Kidney (tissue), 14 donors: Measurements from ENCODE around the gene ZNF892. TPM values are rescaled to one million over a fixed set of nuclear protein-coding genes. Genes with fewer than 3 reads are reported as not detected.
A peak's percentile ranks its signal among the peaks of the same experiment; 100 is the strongest.

ENCODE experiments used
- DNase-seq, 5 donors: peaks; one replicate each; pipeline ENCODE4 v3.0.0-alpha.2; 2013 to 2020
- FAIRE-seq: peaks from 2 replicates; lab custom pipeline; 2012; peaks lifted over from hg19 to GRCh38; lab: Jason Lieb, UNC
- H3K27ac ChIP-seq, 2 donors: one replicate each; pipeline ENCODE4 v1.7.0; 2013; ENCODE audit warnings: low read depth in 2 of 2, low read length in 2 of 2, inconsistent platforms in 1 of 2
- H3K27me3 ChIP-seq: one replicate; pipeline ENCODE4 v1.7.1; 2013; ENCODE audit warnings: low read length, inconsistent platforms; ENCODE audit not compliant: control insufficient read depth, insufficient read depth
- H3K36me3 ChIP-seq, 3 donors: one replicate each; pipeline versions ENCODE4 v1.7.0 to v1.7.1; 2013; ENCODE audit warnings: low read length in 3 of 3, control low read depth in 1 of 3, inconsistent platforms in 1 of 3; ENCODE audit not compliant: insufficient read depth in 3 of 3, control insufficient read depth in 2 of 3
- H3K4me1 ChIP-seq, 3 donors: one replicate each; pipeline versions ENCODE4 v1.7.0 to v1.7.1; 2013; ENCODE audit warnings: low read length in 3 of 3, inconsistent platforms in 1 of 3, low read depth in 1 of 3; ENCODE audit not compliant: control insufficient read depth in 2 of 3, insufficient read depth in 2 of 3
- H3K4me3 ChIP-seq, 3 donors: one replicate each; pipeline versions ENCODE4 v1.7.0 to v1.8.1; 2013; ENCODE audit warnings: low read length in 3 of 3, control low read depth in 1 of 3, inconsistent platforms in 1 of 3
- H3K9ac ChIP-seq, 3 donors: one replicate each; pipeline versions ENCODE4 v1.7.0 to v1.7.1; 2013; ENCODE audit warnings: low read length in 3 of 3, control low read depth in 1 of 3, inconsistent platforms in 1 of 3
- H3K9me3 ChIP-seq, 3 donors: one replicate each; pipeline versions ENCODE4 v1.7.0 to v1.7.1; 2013; ENCODE audit warnings: low read length in 3 of 3, control low read depth in 1 of 3, inconsistent platforms in 1 of 3; ENCODE audit not compliant: control insufficient read depth in 2 of 3, insufficient read depth in 1 of 3
- CTCF ChIP-seq: IDR thresholded peaks from 3 replicates; pipeline ENCODE4 v1.5.1; 2012; ENCODE audit warnings: mild to moderate bottlenecking, moderate library complexity, borderline replicate concordance; ENCODE audit not compliant: insufficient read depth; ENCODE audit errors: extremely low read depth
- intact Hi-C: fragments of 100-400 bp; cut with DNase I; formaldehyde crosslinking; loops from one replicate; pipeline ENCODE4 v1.11.1; 2022
- polyA plus RNA-seq: library from polyadenylated mRNA; stranded (reverse); fragments of 350-450 nt; fragmentation: Illumina TruSeq; extraction: RNeasy Lipid Tissue Mini Kit (QIAGEN cat#74804); gene quantifications from one replicate; pipeline ENCODE4 v1.2.3, GENCODE V29; 2014; ENCODE audit warnings: low read depth, low replicate concordance; ENCODE audit not compliant: insufficient read depth
- total RNA-seq: library from RNA; stranded (reverse); fragmentation: NEBNext Ultra II Directional; extraction: Animal tissue kit (Norgen Biotek cat#: 25700); gene quantifications from one replicate; pipeline ENCODE4 v1.2.1, GENCODE V29; 2021
- donor health status: control.
- donor health status: control.
- donor health status: control.
- donor health status: control.
- donor health status: control.
- donor health status: DM: yes; HTN: yes; CAD: no.
- donor health status: Normal renal cell carcinoma (clear cell type).

Gene ZNF892
- total and polyA plus RNA-seq, 2 donors from 2014 or later = 0.34 to 6.2 TPM

GRCh38 chr2:95179451-95179850 lies 27.9 kb upstream of the ZNF892 start:
- no peak for TF ChIP-seq CTCF
- FAIRE-seq (peak; percentile 39), DNase-seq (no peak)
- no peak overlapping the region for H3K4me3 ChIP-seq
- intact Hi-C loops = no loop called here
- no peaks in the 10 kb centered on the region for H3K4me1 ChIP-seq
- H3K36me3 ChIP-seq = peaks cover 5 to 26% (median 18%) of the 10 kb centered on the region in 3 donors
- no peak overlapping the region for H3K9ac ChIP-seq
- H3K27me3 ChIP-seq = no peaks in the 10 kb centered on the region
- no peaks in the 10 kb centered on the region for H3K9me3 ChIP-seq
- H3K27ac ChIP-seq = no peak overlapping the region

- H3K36me3 ChIP-seq = peaks cover 5 to 26% (median 18%) of the 10 kb centered on the region in 3 donors
Observed at GRCh38 chr2:95181774-95182173, 25.5 kb upstream of the ZNF892 start.

GRCh38 chr2:95185197-95185596 lies 22.1 kb upstream of the ZNF892 start:
- DNase-seq (no peak), FAIRE-seq (no peak)
- Histone ChIP-seq H3K4me1 (no peaks in the 10 kb centered on the region), H3K9me3 (no peaks in the 10 kb centered on the region), H3K9ac (no peak overlapping the region), H3K27me3 (no peaks in the 10 kb centered on the region), H3K4me3 (no peak overlapping the region), H3K36me3 (peaks cover 5 to 26% (median 16%) of the 10 kb centered on the region in 3 donors), H3K27ac (no peak overlapping the region)
- intact Hi-C loops = no loop called here
- TF ChIP-seq CTCF = no peak

More at GRCh38 chr2:95181774-95182173, 25.5 kb upstream of the ZNF892 start:
- no peak overlapping the region for H3K27ac ChIP-seq
- intact Hi-C loops = no loop called here
- no peak for DNase-seq
- no peaks in the 10 kb centered on the region for H3K27me3 ChIP-seq
- H3K4me1 ChIP-seq = no peaks in the 10 kb centered on the region
- H3K9me3 ChIP-seq = no peaks in the 10 kb centered on the region
- FAIRE-seq = no peak
- no peak overlapping the region for H3K9ac ChIP-seq
- H3K4me3 ChIP-seq = no peak overlapping the region
- no peak for TF ChIP-seq CTCF

GRCh38 chr2:95185973-95186372 lies 21.3 kb upstream of the ZNF892 start:
- no peak for FAIRE-seq
- Histone ChIP-seq H3K4me1 (no peaks in the 10 kb centered on the region), H3K27ac (no peak overlapping the region), H3K9ac (no peak overlapping the region), H3K4me3 (no peak overlapping the region), H3K27me3 (no peaks in the 10 kb centered on the region), H3K9me3 (no peaks in the 10 kb centered on the region), H3K36me3 (peaks cover 4 to 21% (median 14%) of the 10 kb centered on the region in 3 donors)
- TF ChIP-seq CTCF = no peak
- intact Hi-C loops = no loop called here
- DNase-seq = no peak
